ENCODE results near the gene TMED1. TPM values are rescaled to one million over a fixed set of nuclear protein-coding genes. Genes with fewer than 3 reads are reported as not detected.

TMED1 gene
- total RNA-seq, 1 donor from 2014 or later: 20.4 TPM

GRCh38 chr19:10866495-10866894 is 30.5 kb upstream of the TMED1 start:
- peaks cover 9% of the 10 kb centered on the region for H3K4me1 ChIP-seq
- no peaks in the 10 kb centered on the region for H3K9me3 ChIP-seq
- no peak overlapping the region for H3K4me3 ChIP-seq
- no peak overlapping the region for H3K27ac ChIP-seq
- no peaks in the 10 kb centered on the region for H3K36me3 ChIP-seq
- H3K27me3 ChIP-seq: no peaks in the 10 kb centered on the region
- TF ChIP-seq POLR2A (IDR thresholded peaks at IDR 0.05): no peak
- TF ChIP-seq POLR2AphosphoS5 (IDR thresholded peaks at IDR 0.05; ENCODE audit: insufficient read depth in 1 of 2, low read depth in 1 of 2): no peak
- no peak for TF ChIP-seq CTCF (IDR thresholded peaks at IDR 0.05)
- no peak for DNase-seq (ENCODE audit: extremely low spot score in 2 of 2)
- intact Hi-C loops (cut with DNase I): no loop called here

GRCh38 chr19:10864538-10864899 is 28.5 kb upstream of the TMED1 start:
- intact Hi-C loops (cut with DNase I): loop anchor here (5.0 kb wide), 1 partner anchor 147 kb away; the partner anchor contains the start of gene DNM2
- Histone ChIP-seq H3K27me3 (no peaks in the 10 kb centered on the region), H3K9me3 (no peaks in the 10 kb centered on the region), H3K4me1 (peaks cover 9% of the 10 kb centered on the region), H3K36me3 (no peaks in the 10 kb centered on the region), H3K4me3 (no peak overlapping the region), H3K27ac (peak overlapping the region; percentile 72)
- no peak for DNase-seq (ENCODE audit: extremely low spot score in 2 of 2)
- no peak for TF ChIP-seq POLR2A (IDR thresholded peaks at IDR 0.05)
- TF ChIP-seq POLR2AphosphoS5 (IDR thresholded peaks at IDR 0.05; ENCODE audit: insufficient read depth in 1 of 2, low read depth in 1 of 2): peak in 1 of 2 donors; percentile 62
- peak; percentile 75 to 87 (median 84) for TF ChIP-seq CTCF (IDR thresholded peaks at IDR 0.05)

GRCh38 chr19:10863107-10863717 is 27.2 kb upstream of the TMED1 start:
- Histone ChIP-seq H3K4me3 (no peak overlapping the region), H3K27me3 (no peaks in the 10 kb centered on the region), H3K27ac (peak overlapping the region; percentile 72), H3K4me1 (peaks cover 9% of the 10 kb centered on the region), H3K36me3 (no peaks in the 10 kb centered on the region), H3K9me3 (no peaks in the 10 kb centered on the region)
- peak in 1 of 2 donors; percentile 46 for TF ChIP-seq POLR2AphosphoS5 (IDR thresholded peaks at IDR 0.05; ENCODE audit: insufficient read depth in 1 of 2, low read depth in 1 of 2)
- TF ChIP-seq CTCF (IDR thresholded peaks at IDR 0.05): no peak
- intact Hi-C loops (cut with DNase I): loop anchor here (5.0 kb wide), 1 partner anchor 146 kb away; the partner anchor contains the start of gene DNM2
- DNase-seq (ENCODE audit: extremely low spot score in 2 of 2): no peak

- intact Hi-C loops (cut with DNase I): loop anchor here (5.0 kb wide), 1 partner anchor 145 kb away; the partner anchor contains the start of gene DNM2
- Histone ChIP-seq H3K36me3 (no peaks in the 10 kb centered on the region), H3K4me1 (peaks cover 9% of the 10 kb centered on the region), H3K4me3 (no peak overlapping the region), H3K9me3 (no peaks in the 10 kb centered on the region), H3K27ac (peak overlapping the region; percentile 72), H3K27me3 (no peaks in the 10 kb centered on the region)
- no peak for TF ChIP-seq POLR2A (IDR thresholded peaks at IDR 0.05)
- no peak for TF ChIP-seq POLR2AphosphoS5 (IDR thresholded peaks at IDR 0.05; ENCODE audit: insufficient read depth in 1 of 2, low read depth in 1 of 2)
- no peak for TF ChIP-seq CTCF (IDR thresholded peaks at IDR 0.05)
- DNase-seq (ENCODE audit: extremely low spot score in 2 of 2): no peak
Measured at GRCh38 chr19:10862561-10863106, 26.6 kb upstream of the TMED1 start.

- intact Hi-C loops (cut with DNase I): loop anchor here (5.0 kb wide), 1 partner anchor 144 kb away; the partner anchor contains the start of gene DNM2
- no peak for DNase-seq (ENCODE audit: extremely low spot score in 2 of 2)
- TF ChIP-seq POLR2AphosphoS5 (IDR thresholded peaks at IDR 0.05; ENCODE audit: insufficient read depth in 1 of 2, low read depth in 1 of 2) (no peak), POLR2A (IDR thresholded peaks at IDR 0.05) (no peak), CTCF (IDR thresholded peaks at IDR 0.05) (no peak)
- H3K9me3 ChIP-seq: no peaks in the 10 kb centered on the region
- H3K27ac ChIP-seq: no peak overlapping the region
- H3K4me1 ChIP-seq: peaks cover 9% of the 10 kb centered on the region
- H3K36me3 ChIP-seq: no peaks in the 10 kb centered on the region
- no peaks in the 10 kb centered on the region for H3K27me3 ChIP-seq
- H3K4me3 ChIP-seq: no peak overlapping the region
Measured at GRCh38 chr19:10861103-10861651, 25.2 kb upstream of the TMED1 start.

Data from vagina (tissue), 2 donors.